ENCODE data around the gene EIF2A.

DNA sequence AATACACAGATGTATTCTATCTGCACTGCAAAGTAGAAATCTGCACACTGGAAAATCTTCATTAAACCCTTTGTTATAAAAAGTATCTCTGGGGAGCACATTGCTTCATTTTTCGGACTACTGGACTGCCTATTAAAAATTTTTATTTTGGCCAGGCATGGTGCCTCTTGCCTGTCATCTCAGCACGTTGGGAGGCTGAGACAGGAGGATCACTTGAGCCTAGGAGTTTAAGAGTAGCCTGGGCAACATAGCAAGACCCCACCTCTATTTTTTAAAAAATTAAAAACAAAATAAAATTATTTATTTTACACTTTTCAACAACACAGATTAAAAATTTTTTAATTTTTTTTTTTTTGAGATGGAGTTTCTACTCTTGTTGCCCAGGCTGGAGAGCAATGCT, 6.3 kb upstream of the EIF2A start:
- TF ChIP-seq, protein P1, sequence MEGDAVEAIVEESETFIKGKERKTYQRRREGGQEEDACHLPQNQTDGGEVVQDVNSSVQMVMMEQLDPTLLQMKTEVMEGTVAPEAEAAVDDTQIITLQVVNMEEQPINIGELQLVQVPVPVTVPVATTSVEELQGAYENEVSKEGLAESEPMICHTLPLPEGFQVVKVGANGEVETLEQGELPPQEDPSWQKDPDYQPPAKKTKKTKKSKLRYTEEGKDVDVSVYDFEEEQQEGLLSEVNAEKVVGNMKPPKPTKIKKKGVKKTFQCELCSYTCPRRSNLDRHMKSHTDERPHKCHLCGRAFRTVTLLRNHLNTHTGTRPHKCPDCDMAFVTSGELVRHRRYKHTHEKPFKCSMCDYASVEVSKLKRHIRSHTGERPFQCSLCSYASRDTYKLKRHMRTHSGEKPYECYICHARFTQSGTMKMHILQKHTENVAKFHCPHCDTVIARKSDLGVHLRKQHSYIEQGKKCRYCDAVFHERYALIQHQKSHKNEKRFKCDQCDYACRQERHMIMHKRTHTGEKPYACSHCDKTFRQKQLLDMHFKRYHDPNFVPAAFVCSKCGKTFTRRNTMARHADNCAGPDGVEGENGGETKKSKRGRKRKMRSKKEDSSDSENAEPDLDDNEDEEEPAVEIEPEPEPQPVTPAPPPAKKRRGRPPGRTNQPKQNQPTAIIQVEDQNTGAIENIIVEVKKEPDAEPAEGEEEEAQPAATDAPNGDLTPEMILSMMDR (IDR thresholded peaks at IDR 0.05; ENCODE audit: poor library complexity): no peak
- no peak for TF ChIP-seq EZH2 (IDR thresholded peaks at IDR 0.05; ENCODE audit: borderline replicate concordance)

All from hepatocyte (in vitro differentiated cells).